GM12878 (cell line): ENCODE measurements around the gene SCNM1. TPM values are rescaled to one million over a fixed set of nuclear protein-coding genes. Genes with fewer than 3 reads are reported as not detected.
A peak's percentile ranks its signal among the peaks of the same experiment; 100 is the strongest.

Source experiments
- BCLAF1 ChIP-seq: fragments of 450-650 bp; IDR thresholded peaks from 2 replicates; pipeline ENCODE4 v1.6.1; 2017; ENCODE audit warnings: antibody characterized with exemption, mild to moderate bottlenecking, moderate library complexity
- CHD1 ChIP-seq: IDR thresholded peaks from 2 replicates; pipeline ENCODE4 v1.6.1; 2012; ENCODE audit warnings: low read depth, low read length, improper control_type of control experiment
- HCFC1 ChIP-seq: fragments of 150-350 bp; IDR thresholded peaks from 2 replicates; pipeline ENCODE4 v1.6.1; 2014; ENCODE audit warnings: low read length
- IKZF1 ChIP-seq: fragments of 450-650 bp; conservative IDR thresholded peaks from 2 replicates; pipeline ENCODE4 v1.6.1; 2017; ENCODE audit warnings: antibody characterized with exemption, mild to moderate bottlenecking
- IKZF2 ChIP-seq, 2 experiments: fragments of 450-650 bp; IDR thresholded peaks; 2 replicates each; pipeline ENCODE4 v1.6.1; 2017; ENCODE audit warnings: mild to moderate bottlenecking in 2 of 2, moderate library complexity in 2 of 2
- NR2C1 ChIP-seq: fragments of 450-650 bp; IDR thresholded peaks from 2 replicates; pipeline ENCODE4 v1.6.1; 2017; ENCODE audit warnings: antibody characterized with exemption, mild to moderate bottlenecking, moderate library complexity
- RB1 ChIP-seq: fragments of 450-650 bp; formaldehyde crosslinking; IDR thresholded peaks from 2 replicates; pipeline ENCODE4 v1.6.1; 2017; ENCODE audit warnings: mild to moderate bottlenecking, borderline replicate concordance
- SKIL ChIP-seq: fragments of 450-650 bp; IDR thresholded peaks from 2 replicates; pipeline ENCODE4 v1.6.1; 2017; ENCODE audit warnings: mild to moderate bottlenecking, low read depth, inconsistent platforms; ENCODE audit not compliant: poor library complexity, severe bottlenecking
- SMAD5 ChIP-seq: IDR thresholded peaks from 2 replicates; pipeline ENCODE4 v1.6.1; 2016; ENCODE audit warnings: antibody characterized with exemption, low read depth
- SRF ChIP-seq, 2 experiments: IDR thresholded peaks; 2 replicates each; pipeline ENCODE4 v1.6.1; 2011; ENCODE audit warnings: low read depth in 2 of 2, low read length in 2 of 2, mild to moderate bottlenecking in 1 of 2, moderate library complexity in 1 of 2
- YY1 ChIP-seq: IDR thresholded peaks from 2 replicates; pipeline ENCODE4 v1.6.1; 2011; ENCODE audit warnings: low read depth, mild to moderate bottlenecking, low read length
- ZNF592 ChIP-seq: fragments of 450-650 bp; IDR thresholded peaks from 2 replicates; pipeline ENCODE4 v1.6.1; 2017; ENCODE audit warnings: mild to moderate bottlenecking, moderate library complexity
- polyA plus RNA-seq, 11 experiments: library from polyadenylated mRNA; depleted of rRNA in 4 of 11; unstranded in 6 of 11; stranded (reverse) in 5 of 11; fragments of >200 nt; fragmentation: Nextera tagmentation in 4 of 11; fragmentation: Illumina TruSeq in 1 of 11; extraction: Ambion mirVana in 4 of 11; extraction: Trizol in 1 of 11; gene quantifications; 1 replicate in 1 of 11; 2 replicates in 10 of 11; pipeline versions ENCODE4 v1.2.1 to v1.2.3, GENCODE V29; 2011 to 2016; ENCODE audit warnings: inconsistent platforms in 2 of 11, missing spikeins in 2 of 11, low read depth in 1 of 11
- total RNA-seq, 4 experiments: library from RNA; depleted of rRNA in 3 of 4; stranded (reverse); fragments of >200 nt in 3 of 4; fragmentation: Illumina TruSeq in 1 of 4; extraction: Trizol in 1 of 4; gene quantifications; 2 replicates each; pipeline versions ENCODE4 v1.2.1 to v1.2.3, GENCODE V29; 2013 to 2021
- TF ChIP-seq, protein P1 (sequence below): IDR thresholded peaks from 2 replicates; pipeline ENCODE4 v1.6.1; 2011; ENCODE audit warnings: borderline replicate concordance, low read depth, mild to moderate bottlenecking, moderate library complexity, low read length; ENCODE audit not compliant: insufficient read depth, poor library complexity, severe bottlenecking
- TF ChIP-seq, protein P2 (sequence below): fragments of 450-650 bp; IDR thresholded peaks from 2 replicates; pipeline ENCODE4 v1.6.1; 2018; ENCODE audit warnings: borderline replicate concordance, mild to moderate bottlenecking; ENCODE audit not compliant: partially characterized antibody

Gene SCNM1
- total and polyA plus RNA-seq, 10 of the 15 experiments (the other 5 are each of a cell fraction or from before 2014, with no cell fraction given) = 25.8 to 207 (median 76.9) TPM

DNA sequence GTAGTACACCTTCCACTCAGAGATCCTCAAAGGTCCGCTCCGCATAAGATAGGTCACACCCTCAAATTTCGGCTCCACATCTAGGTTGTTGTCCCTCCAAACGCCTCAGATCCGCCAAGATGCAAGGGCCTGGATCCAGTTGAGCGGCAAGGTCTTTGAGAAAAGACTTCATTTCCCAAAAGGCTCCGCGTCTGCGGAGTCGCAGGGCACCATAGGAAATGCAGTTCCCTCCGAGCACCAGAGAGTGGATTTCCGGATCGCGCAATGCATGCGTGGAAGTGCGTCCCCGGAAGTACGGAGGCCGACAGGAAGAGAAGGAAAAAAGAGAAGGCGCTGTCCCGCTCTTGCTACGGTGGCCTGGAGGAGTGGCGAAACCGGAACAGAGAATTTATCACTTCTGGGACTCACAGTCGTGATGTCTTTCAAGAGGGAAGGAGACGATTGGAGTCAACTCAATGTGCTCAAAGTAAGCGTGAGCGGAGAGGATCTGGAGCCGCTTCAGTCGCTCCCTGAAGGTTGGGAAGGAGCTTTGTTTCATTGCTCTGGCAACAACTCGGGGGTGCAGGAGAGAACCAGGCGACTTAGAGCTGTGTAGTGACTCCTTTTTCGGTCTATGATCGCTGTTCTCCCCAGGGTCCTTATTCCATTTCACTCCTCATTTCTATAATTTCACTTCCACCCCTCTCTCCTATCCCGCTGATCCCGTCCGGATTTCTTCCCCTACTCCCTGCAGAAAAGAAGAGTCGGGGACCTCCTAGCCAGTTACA lies at the start of gene SCNM1, which contains the start of gene LYSMD1 (continued):
- TF ChIP-seq IKZF2 (IDR thresholded peaks at IDR 0.05) (peak in 1 of 2 experiments; percentile 76; a peak in 2 of 4 replicates), SMAD5 (peak; percentile 94), HCFC1 (peak; percentile 100), YY1 (peak; percentile 86), RB1 (peak; percentile 48; the same call in 1 of the 2 replicates), BCLAF1 (no peak), IKZF1 (peak; percentile 100), SRF (IDR thresholded peaks at IDR 0.05; ENCODE audit: low read depth in 2 of 2, low read length in 2 of 2) (peak in 1 of 2 experiments; percentile 56; a peak in 2 of 4 replicates), CHD1 (no peak), ZNF592 (peak; percentile 92), SKIL (peak; percentile 65), NR2C1 (peak; percentile 69)
- TF ChIP-seq, protein P1, sequence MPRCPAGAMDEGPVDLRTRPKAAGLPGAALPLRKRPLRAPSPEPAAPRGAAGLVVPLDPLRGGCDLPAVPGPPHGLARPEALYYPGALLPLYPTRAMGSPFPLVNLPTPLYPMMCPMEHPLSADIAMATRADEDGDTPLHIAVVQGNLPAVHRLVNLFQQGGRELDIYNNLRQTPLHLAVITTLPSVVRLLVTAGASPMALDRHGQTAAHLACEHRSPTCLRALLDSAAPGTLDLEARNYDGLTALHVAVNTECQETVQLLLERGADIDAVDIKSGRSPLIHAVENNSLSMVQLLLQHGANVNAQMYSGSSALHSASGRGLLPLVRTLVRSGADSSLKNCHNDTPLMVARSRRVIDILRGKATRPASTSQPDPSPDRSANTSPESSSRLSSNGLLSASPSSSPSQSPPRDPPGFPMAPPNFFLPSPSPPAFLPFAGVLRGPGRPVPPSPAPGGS = no peak
- TF ChIP-seq, protein P2, sequence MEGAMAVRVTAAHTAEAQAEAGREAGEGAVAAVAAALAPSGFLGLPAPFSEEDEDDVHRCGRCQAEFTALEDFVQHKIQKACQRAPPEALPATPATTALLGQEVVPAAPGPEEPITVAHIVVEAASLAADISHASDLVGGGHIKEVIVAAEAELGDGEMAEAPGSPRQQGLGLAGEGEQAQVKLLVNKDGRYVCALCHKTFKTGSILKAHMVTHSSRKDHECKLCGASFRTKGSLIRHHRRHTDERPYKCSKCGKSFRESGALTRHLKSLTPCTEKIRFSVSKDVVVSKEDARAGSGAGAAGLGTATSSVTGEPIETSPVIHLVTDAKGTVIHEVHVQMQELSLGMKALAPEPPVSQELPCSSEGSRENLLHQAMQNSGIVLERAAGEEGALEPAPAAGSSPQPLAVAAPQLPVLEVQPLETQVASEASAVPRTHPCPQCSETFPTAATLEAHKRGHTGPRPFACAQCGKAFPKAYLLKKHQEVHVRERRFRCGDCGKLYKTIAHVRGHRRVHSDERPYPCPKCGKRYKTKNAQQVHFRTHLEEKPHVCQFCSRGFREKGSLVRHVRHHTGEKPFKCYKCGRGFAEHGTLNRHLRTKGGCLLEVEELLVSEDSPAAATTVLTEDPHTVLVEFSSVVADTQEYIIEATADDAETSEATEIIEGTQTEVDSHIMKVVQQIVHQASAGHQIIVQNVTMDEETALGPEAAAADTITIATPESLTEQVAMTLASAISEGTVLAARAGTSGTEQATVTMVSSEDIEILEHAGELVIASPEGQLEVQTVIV = peak; percentile 94
